Measurements from ENCODE around the gene UBXN10.

- TF ChIP-seq POLR2AphosphoS5 (IDR thresholded peaks at IDR 0.05; ENCODE audit: low read depth, low read length) (no peak), SIN3A (IDR thresholded peaks at IDR 0.05; ENCODE audit: borderline replicate concordance, insufficient read depth, low read depth, low read length) (no peak), REST (IDR thresholded peaks at IDR 0.05; ENCODE audit: insufficient read depth in 1 of 2, low read depth in 2 of 2, low read length in 1 of 2) (no peak)
- TF ChIP-seq, protein P1, sequence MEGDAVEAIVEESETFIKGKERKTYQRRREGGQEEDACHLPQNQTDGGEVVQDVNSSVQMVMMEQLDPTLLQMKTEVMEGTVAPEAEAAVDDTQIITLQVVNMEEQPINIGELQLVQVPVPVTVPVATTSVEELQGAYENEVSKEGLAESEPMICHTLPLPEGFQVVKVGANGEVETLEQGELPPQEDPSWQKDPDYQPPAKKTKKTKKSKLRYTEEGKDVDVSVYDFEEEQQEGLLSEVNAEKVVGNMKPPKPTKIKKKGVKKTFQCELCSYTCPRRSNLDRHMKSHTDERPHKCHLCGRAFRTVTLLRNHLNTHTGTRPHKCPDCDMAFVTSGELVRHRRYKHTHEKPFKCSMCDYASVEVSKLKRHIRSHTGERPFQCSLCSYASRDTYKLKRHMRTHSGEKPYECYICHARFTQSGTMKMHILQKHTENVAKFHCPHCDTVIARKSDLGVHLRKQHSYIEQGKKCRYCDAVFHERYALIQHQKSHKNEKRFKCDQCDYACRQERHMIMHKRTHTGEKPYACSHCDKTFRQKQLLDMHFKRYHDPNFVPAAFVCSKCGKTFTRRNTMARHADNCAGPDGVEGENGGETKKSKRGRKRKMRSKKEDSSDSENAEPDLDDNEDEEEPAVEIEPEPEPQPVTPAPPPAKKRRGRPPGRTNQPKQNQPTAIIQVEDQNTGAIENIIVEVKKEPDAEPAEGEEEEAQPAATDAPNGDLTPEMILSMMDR (IDR thresholded peaks at IDR 0.05) = no peak
Observed at GRCh38 chr1:20154301-20154831, 31.5 kb upstream of the UBXN10 start.
